H1 (cell line): Measurements from ENCODE around the gene UFSP1. TPM values are rescaled to one million over a fixed set of nuclear protein-coding genes. Genes with fewer than 3 reads are reported as not detected.

Source experiments
- ATF3 ChIP-seq: IDR thresholded peaks from 2 replicates; pipeline ENCODE4 v1.6.1; 2011; ENCODE audit warnings: low read depth, mild to moderate bottlenecking, low read length; ENCODE audit not compliant: insufficient read depth
- polyA plus RNA-seq, 7 experiments: library from polyadenylated mRNA; depleted of rRNA in 3 of 7; stranded (reverse) in 5 of 7; unstranded in 2 of 7; fragments of >200 nt in 5 of 7; fragments of 200-250 nt in 2 of 7; gene quantifications; 1 replicate in 5 of 7; 2 replicates in 1 of 7; 4 replicates in 1 of 7; pipeline versions ENCODE4 v1.2.1 to v1.2.3, GENCODE V29; 2011 to 2013; ENCODE audit warnings: missing spikeins in 2 of 7, mixed read lengths in 2 of 7
- total RNA-seq: library from RNA; stranded (reverse); fragmentation: NEBNext Ultra II Directional; extraction: Animal tissue kit (Norgen Biotek cat#: 25700); gene quantifications from 2 replicates; pipeline ENCODE4 v1.2.1, GENCODE V29; 2021

UFSP1 gene
- total and polyA plus RNA-seq, 2 of the 8 experiments (the other 6 are each of a cell fraction or from before 2014, with no cell fraction given): 1.6 to 4.3 TPM

GRCh38 chr7:100884736-100885439 is 4.6 kb downstream of the UFSP1 start (continued):
- no peak for TF ChIP-seq ATF3
